GM21390 (cell line): ENCODE measurements around the gene CFAP70.
"Not testable (repeated sequence)": the region's sequence is repeated elsewhere in the genome, so short reads cannot be mapped to it uniquely, and the experiment has no call there.

ENCODE experiments used
- ATAC-seq: cut with Tn5 transposase; IDR thresholded peaks from one replicate; pipeline ENCODE4 v1.9.1; 2021; ENCODE audit not compliant: unreplicated experiment

Gene CFAP70

DNA sequence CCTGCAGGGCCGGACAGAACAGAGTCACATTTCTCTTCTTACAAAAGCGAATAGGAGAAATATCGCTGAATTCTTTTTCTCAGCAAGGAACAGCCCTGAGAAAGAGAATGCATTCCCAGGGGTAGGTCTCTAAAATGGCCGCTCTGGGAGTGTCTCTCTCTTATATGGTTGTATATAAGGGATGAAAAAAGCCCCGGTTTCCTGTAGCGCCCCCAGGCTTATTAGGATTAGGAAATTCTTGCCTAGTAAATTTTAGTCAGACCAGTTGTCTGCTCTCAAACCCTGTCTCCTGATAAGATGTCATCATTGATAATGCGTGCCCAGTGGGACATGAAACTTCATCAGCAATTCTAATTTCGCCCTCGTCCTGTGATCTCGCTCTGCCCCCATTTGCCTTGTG is 100.1 kb downstream of the CFAP70 start:
- not testable (repeated sequence) for ATAC-seq

DNA sequence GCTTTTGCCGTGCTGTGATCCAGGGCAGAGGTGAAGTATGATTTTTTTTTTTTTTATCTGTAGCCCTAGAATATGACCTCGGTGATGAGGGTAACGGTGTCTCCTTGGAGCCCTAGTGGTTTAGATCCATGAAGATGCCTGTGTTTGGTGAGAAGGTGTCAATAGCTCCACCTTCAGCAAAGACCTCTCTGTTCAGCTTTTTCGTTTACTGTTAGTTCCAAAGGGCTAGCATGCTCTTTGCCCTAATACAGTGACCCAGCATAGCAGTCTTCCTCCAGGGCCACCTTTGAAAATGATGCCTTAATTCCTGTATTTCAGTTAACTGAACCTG is 105.5 kb downstream of the CFAP70 start:
- ATAC-seq: no peak

DNA sequence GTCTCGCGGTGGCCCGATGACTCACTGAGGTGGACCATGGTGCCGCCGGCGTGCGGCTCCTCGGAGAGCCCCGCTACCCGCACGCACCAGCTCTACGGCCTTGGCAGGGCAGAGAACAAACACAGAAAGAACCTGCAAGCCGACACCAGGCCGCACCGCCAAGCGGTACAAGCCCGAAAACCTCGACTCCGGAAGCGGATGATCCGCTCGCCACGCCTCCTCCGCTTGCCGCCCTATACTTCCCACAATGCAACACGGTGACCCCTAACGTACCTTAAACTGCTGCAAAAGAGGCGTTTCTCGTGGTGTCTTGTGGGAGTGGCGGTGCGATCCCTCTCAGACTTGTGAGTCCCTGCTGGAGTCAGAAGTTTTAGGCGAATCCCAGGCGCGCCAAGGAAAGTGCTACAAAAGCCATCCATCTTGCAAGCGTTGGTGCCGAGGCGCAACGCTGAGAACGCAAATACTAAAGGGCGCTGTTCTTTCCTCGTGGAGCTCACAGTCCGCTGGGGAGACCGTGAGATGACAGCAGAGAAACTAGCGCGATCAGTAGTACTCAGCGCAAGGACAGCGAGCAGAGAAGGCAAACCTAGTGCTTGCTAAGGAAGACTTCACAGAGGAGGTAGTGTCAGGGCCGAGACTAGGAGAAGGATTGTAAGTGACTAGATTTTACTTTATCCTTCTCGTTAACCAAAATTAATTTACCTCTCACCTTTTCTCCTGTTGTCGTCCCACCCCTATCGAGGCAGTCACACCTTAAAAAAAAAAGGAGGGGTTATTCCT is 106.0 kb downstream of the CFAP70 start, which contains the start of gene MRPS16:
MRPS16 (minus strand) TSS at position 200 of the 780 bp plus-strand sequence; CDS start at position 38, 162 bp downstream.
- peak; percentile 77 for ATAC-seq

DNA sequence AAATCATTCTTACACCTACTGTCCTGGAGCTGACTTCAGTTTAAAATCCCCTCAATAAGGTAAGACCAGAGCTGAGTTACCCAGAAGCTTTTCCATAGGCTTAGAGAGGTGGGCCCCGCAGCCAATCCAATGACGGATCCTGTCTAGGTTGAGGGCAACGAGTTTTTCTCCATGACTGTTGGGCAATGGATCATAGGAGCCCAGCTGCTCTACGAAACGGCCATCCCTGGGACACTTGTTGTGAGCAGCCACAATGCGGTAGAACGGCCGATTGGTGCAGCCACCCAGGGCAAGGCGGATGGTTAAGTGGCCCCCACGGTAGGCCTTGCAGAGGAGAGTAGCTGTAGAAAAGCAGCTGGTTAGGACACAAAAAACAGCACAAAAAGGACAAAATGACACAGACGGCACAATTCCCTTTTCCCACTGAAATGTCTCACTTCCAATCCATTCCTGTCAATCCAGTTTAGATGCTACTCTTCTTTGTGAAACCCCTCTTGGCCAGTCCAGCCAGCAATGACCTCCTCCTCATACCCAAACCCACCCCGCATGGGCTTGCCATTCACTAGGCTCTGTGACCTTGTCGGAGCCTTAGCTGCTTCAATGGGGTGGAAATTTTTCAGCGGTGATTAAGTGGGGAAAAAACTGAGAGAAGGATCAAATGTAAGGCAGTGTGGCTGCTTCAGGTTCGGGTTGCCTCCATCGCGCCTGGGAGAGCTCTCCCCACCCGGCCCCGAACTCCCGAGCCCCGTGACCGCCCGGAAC is 106.8 kb downstream of the CFAP70 start:
- ATAC-seq: peak; percentile 35

DNA sequence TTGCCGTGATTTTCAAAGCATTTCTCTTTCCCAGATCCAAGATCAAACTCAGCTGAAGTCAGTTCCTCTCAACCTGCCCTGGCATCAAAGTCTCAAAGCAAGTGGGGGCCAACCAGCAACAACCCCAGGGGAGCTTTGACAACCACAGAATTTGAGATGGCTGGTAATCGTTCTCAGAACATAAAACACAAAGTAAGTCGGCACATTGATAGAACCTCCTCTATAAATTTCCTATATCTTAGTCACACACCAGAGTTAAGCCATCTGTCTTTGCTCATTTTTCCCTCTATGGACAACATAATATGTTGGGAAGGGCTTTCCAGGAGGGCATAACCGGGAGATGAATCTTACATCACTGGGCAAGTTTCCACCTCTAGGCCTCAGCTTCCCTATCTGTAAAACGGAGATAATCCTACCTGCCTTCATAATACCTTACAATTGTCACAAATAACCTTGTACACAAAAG is 110.4 kb downstream of the CFAP70 start:
- no peak for ATAC-seq

DNA sequence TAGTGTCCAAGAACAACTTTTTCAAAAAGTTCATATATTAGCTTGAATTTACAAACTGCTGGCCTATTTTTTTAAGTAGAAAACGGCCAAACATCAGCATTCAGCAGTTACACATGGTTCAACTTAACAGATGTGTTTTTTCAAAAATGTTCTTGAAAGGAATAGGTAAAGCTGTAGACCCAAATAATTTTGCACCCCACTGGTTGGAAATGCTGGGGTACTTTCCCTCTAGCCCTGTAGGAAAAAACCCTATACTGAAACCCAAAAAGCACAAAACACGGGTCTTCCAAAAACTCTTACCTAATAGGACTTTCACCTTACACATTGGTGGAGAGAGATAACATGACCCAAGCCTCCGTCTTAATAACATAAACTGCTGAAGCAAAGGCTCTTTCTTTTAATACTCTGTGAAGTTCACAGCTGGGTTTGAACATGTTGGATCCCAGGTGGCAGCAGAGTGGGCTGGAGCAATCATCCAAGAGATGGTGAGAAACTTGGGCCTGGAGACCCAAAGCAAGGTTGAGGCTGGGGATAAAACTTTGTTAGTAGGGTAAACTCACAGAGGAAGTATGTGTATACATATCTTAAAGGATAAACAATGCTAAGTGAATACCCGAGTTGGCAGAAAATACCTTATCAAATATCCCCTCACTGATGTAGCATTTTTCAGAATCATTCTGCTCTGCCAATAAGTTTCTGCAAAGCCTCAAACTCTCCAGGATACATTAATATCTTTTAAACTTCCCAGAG is 111.0 kb downstream of the CFAP70 start:
- ATAC-seq: no peak

DNA sequence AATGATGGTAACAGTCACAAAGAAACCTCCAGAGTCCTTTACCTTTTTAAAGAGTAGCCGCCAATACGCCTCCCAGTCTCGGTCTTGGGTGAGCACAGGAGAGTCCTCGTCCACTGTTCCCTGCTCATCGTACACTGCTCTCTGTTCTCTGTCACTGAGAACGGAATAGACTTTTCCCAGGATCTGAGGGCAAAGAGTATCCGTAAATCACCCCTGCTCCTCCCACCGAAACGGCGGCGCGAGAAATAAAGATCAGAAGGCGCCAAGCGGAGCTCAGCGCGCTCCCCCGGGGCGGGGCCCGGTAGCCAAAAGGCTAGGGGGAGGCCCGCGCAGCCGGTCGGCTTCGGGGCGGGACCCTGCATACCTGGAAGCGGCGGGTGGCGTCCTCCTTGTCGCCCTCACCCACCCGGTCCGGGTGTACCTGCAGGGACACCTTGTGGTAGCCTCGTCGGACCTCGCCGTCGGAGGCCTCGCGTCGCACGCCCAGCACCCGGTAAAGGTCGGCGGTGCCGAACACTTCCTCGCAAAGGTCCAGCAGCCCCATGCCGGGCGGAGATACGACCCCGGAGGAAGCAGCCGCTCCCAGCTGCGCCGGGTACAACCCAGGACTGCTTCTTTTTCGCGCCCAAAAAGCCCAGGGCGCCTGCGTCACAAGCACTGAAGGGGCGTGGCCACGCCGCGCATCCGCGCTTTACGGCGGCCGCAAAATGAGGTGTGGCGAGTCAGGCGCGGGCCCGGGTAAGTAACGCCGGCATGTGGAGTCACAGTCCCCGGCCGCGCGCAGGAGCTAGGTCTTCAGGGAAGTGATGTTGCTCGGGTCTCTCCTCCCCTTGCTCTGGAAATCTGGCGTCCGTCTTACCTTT is 111.8 kb downstream of the CFAP70 start, which contains the start of gene DNAJC9:
DNAJC9 (minus strand) TSS at position 610 of the 863 bp plus-strand sequence; CDS start at position 544, 66 bp downstream.
- ATAC-seq: peak; percentile 83

DNA sequence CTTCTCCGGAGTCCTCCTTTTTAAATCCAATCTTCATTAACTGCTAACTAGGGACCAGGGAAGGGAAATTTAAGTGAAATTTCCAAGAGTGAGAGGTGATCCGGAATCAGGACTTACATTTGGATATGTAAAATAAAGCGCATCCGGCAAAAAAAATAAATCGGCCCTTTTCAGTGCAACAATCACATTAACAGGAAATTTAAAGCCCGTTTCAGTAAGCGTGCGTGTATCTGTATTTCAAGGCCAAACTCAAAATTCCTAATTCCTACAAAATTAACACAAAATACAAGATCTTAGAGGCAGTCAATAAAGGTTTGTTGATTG is 112.4 kb downstream of the CFAP70 start:
- ATAC-seq: no peak

DNA sequence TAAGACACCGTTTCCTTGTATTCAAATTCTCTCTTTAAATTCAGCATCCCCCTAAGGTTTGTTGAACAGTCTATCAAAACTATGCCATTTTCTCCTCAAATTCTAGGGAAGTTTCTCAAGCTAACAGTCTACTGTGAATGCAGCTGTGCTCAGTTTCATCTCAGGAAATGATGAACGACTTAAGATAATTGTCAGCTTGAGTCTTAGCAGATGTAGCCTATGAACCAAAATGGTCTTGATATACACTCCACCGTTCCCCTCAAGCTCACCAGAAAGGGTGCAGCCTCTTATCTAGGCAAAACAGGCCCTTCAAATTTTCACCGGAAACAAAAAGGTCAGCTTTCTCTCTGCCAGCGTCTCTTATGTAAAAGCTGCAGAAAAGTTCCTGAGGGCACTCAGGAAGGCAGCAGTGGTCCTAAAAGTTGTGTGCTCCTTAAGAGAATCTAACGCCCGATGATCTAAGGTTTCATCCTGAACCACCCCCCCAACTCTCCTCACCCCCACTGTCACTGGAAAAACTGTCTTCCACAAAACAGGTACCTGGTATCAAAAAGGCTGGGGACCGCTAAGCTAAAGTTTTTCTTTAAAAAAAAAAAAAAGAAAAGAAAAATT is 113.7 kb downstream of the CFAP70 start:
- ATAC-seq: no peak

DNA sequence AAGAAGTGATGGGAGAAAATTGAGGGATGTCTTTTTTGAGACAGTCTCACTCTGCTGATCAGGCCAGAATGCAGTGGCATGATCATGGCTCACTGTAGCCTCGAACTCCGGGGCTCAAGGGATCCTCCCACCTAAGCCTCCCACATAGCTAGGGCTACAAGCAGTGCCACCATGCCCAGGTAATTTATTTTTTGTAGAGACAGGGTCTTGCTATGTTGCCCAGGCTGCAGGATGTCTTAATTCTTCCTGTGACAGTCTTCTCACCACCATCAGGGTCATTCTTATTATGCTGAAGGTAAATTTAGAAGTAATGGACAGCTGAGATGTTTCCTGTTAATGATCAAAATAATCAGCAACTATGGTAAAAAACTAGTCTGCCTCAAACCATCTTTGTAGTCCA is 118.8 kb downstream of the CFAP70 start:
- ATAC-seq: no peak

DNA sequence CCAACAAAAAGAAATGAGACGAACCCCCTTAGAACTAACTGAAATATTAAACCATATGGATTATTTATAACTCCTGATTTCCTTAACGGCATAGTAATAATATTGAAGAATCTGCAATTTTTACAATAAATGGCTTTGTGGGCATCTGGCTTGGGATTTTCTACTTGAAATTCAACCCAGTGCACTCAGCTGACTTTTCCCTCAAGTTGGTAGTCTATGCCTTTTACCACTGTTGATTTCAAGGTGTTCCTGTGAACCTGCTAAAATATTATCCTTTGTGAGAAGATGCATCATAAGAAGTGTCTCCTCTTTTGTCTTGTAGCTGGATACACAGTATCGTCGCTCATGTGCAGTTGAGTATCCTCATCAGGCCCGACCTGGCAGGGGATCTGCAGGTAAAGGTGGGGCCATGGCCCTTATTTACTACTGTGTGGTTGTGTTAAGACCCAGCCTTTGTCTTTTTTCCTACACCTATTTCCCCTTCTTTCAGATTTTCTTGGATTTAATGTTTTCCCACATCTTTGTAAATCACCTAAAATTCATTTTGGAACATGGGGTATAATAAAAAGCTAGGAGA is 119.6 kb downstream of the CFAP70 start:
- no peak for ATAC-seq

DNA sequence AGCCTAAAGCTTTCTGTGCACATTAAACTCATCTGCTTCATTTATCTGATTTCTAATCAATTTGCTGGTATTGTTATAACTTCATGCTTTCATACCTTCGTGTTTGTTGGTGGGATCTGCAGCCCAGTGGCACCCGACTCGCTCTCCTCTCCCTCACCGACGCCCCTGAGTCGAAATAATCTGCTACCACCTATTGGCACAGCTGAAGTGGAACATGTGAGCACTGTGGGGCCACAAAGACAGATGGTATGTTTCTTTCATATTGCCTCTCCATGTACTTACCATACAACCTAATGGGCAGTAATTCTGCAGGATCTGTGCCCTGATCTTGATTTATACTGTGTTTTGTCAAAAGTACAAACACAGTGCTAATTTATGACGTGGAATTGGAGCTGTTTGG is 124.0 kb downstream of the CFAP70 start:
- ATAC-seq: no peak

DNA sequence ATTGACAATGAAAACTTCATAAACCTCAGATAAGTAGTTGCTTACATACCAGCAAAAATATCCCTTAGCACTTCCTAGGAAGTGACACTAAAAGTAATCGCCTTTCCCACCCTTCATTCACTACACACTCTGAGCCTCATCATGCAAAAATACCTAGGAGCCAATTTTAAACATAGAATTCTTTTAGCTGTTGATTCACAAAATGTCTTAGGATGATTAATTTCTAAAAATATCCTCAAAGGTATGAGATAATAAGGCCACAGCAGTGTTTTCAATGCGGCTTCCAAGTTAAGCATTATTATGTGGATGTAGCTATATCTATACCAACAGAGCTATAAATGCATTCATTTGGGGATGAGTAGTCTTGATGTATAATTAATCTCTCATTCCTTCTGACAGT is 124.8 kb downstream of the CFAP70 start:
- no peak for ATAC-seq

DNA sequence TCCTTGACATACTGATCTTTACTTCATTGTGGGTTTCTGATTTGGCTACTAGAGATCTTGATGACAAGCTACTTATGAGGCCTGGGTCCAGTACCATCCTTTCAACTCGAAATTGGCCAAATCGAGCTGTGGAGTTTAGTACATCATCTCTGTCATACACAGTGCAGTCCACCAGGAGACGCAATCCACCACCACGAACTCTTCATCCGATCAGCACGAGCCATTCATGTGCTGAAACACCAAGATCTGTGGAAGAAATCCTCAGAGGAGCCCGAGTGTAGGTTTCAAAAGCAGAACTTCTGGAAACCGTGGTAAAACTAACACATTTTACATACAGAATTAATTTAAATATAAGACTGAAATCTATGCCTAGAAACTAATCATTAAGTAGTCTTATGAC is 125.8 kb downstream of the CFAP70 start:
- no peak for ATAC-seq

DNA sequence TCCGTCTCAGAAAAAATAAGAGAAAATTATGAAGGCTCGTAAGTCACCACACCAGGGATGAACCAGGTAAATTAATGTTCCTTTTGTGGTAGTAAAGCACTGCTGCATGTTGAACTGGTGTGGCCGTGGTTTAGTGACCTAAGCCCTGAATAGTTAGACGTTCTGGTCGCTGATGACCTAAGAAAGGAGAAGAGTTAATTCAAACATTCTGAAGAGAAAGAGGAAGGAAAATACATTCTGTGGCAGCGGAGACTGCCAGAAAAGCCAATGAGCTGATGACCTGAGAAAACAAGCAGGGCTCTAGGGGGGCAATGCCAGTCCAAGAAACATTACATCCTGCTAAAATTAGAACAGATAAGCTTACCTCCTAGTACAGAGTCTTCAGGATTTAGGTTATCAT is 129.1 kb downstream of the CFAP70 start:
- no peak for ATAC-seq

DNA sequence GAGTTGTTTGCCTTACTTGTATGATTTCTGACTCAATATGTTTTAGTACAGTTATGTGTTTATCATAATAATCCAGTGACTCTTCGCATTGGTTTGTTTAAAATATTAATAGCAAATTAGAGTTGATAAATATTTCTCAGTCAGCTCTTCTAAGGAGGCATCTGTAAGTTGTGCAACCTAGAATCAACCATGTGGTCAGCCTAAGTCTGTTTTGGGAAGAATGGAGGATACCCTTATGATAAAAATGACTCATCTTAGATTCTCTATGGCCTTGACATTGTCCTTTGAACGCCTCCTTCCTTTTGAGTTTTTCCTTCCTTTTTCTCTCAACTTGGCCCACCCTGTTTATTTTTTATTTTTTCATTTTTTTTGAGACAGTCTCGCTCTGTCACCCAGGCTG is 130.4 kb downstream of the CFAP70 start:
- ATAC-seq: no peak

DNA sequence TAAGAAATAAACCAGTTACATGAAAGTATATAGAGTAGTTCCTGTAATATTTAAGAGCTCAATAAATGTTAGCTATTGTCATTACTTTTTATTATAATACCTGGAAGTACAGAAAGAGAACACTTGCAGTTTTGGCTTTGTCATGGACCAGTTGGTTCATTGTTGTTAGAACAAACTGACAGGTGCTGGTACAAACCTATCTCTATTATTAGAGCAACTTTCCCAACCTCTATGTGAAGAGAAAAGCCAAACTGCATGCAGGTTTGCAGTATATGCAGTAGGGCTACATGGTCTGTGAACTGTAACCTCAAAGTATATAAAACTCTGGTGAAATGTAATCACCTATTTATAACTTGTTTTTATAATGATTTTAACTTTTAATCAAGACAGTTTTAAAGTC is 132.0 kb downstream of the CFAP70 start:
- ATAC-seq: no peak

DNA sequence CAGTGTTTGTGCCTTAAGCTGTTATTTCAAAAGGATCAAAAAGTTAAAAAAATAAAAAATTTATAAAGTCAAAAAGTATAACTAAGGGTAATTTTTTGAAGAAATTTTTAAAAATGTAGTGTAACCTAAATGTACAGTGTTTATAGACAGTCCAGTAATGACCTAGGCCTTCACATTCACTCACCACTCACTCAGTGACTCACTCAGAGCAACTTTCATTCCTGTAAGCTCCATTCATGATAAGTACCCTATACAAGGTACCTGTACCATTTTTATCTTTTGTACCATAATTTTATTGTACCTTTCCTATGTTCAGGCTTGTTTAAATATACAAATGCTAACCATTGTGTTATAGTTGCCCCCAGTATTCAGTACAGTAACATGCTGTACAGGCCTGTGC is 133.1 kb downstream of the CFAP70 start:
- no peak for ATAC-seq

DNA sequence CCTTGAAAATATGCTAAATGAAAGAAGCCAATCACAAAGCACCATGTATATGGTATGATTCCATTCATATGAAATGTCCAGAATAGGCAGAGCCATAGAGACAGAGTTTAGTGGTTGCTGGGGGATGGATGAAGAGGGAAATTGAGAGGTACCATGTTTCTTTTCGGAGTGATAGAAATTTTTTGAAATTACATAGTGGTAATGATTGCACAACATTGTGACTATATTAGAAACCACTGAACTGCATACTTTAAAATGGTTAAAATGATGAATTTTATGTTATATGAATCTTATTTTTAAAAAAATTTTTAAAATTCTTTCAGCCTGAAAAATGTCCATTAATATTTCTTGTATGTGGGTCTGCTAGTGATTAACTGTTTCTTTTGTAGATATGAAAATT is 137.7 kb downstream of the CFAP70 start:
- ATAC-seq: no peak

DNA sequence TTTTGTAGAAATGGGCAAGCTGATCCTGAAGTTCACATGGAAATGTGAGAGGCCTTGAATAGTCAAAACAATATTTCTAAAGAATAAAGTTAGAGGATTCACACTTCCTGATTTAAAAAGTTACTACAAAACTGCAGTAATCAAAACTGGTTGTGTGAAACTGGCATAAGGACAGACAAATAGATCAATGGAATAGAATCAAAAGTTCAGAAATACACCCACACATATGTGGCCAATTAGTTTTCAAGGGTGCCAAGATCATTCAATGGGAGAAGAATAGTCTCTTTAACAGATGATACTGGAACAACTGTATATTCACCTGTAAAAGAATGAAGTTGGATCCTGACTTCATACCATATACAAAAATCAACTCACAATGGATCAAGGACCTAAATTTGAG is 139.3 kb downstream of the CFAP70 start:
- ATAC-seq: no peak
